NCI-H1092 treated with DMSO at 0.1 percent for 48 hours (cell line): ENCODE results near the gene RPS6KB2.
"Not testable (repeated sequence)": the region's sequence is repeated elsewhere in the genome, so short reads cannot be mapped to it uniquely, and the experiment has no call there.

ENCODE experiments used
- DNase-seq: peaks from one replicate; lab custom pipeline; 2025; lab: John Stamatoyannopoulos, UW

The RPS6KB2 gene

GRCh38 chr11:67466962-67467771 lies 38.9 kb downstream of the RPS6KB2 start:
- no peak for DNase-seq

GRCh38 chr11:67468056-67468455 lies 39.8 kb downstream of the RPS6KB2 start:
- DNase-seq: peak; percentile 12

- no peak for DNase-seq
Measured at GRCh38 chr11:67468456-67468758, 40.1 kb downstream of the RPS6KB2 start.

- peak; percentile 89 for DNase-seq
Measured at GRCh38 chr11:67468759-67469507, 40.6 kb downstream of the RPS6KB2 start, which contains the start of gene TMEM134. TSS of gene TMEM134 (minus strand) at chr11:67469251. CDS start at chr11:67469192, 59 bp downstream.

- no peak for DNase-seq
Measured at GRCh38 chr11:67469508-67469811, 41.2 kb downstream of the RPS6KB2 start.

GRCh38 chr11:67470337-67471002 lies 42.2 kb downstream of the RPS6KB2 start:
- DNase-seq: no peak

- no peak for DNase-seq
Measured at GRCh38 chr11:67472882-67473281, 44.6 kb downstream of the RPS6KB2 start.

GRCh38 chr11:67476692-67477091 lies 48.4 kb downstream of the RPS6KB2 start:
- DNase-seq: not testable (repeated sequence)

- not testable (repeated sequence) for DNase-seq
Measured at GRCh38 chr11:67477344-67478050, 49.2 kb downstream of the RPS6KB2 start.

GRCh38 chr11:67482275-67482826 lies 54.1 kb downstream of the RPS6KB2 start:
- no peak for DNase-seq

GRCh38 chr11:67482827-67483798 lies 54.8 kb downstream of the RPS6KB2 start, which contains the start of gene AIP:
TSS of gene AIP (plus strand) at chr11:67483026. CDS start at chr11:67483159, 133 bp downstream.
- DNase-seq: peak; percentile 99

- DNase-seq: no peak
Measured at GRCh38 chr11:67483831-67484665, 55.8 kb downstream of the RPS6KB2 start.

GRCh38 chr11:67484847-67485311 lies 56.6 kb downstream of the RPS6KB2 start:
- DNase-seq: no peak
